Osteocyte (in vitro differentiated cells): ENCODE measurements around the gene ANKS1B. TPM values are rescaled to one million over a fixed set of nuclear protein-coding genes. Genes with fewer than 3 reads are reported as not detected.

Source experiments
- DNase-seq: peaks from one replicate; pipeline ENCODE4 v3.0.0; 2021; ENCODE audit warnings: mixed read lengths; ENCODE audit not compliant: unreplicated experiment; ENCODE audit errors: extremely low spot score
- H3K27ac Mint-ChIP-seq: one replicate; pipeline ENCODE4 v1.8.0; 2021; ENCODE audit warnings: mild to moderate bottlenecking, mixed read lengths; ENCODE audit not compliant: unreplicated experiment
- H3K27me3 Mint-ChIP-seq: one replicate; pipeline ENCODE4 v1.8.0; 2021; ENCODE audit warnings: mixed read lengths; ENCODE audit not compliant: unreplicated experiment
- H3K36me3 Mint-ChIP-seq: one replicate; pipeline ENCODE4 v1.8.0; 2021; ENCODE audit warnings: mixed read lengths; ENCODE audit not compliant: unreplicated experiment
- H3K4me1 Mint-ChIP-seq: one replicate; pipeline ENCODE4 v1.8.0; 2021; ENCODE audit warnings: mixed read lengths; ENCODE audit not compliant: unreplicated experiment
- H3K4me3 Mint-ChIP-seq: one replicate; pipeline ENCODE4 v1.8.0; 2021; ENCODE audit warnings: mild to moderate bottlenecking, moderate library complexity, mixed read lengths; ENCODE audit not compliant: unreplicated experiment
- H3K9me3 Mint-ChIP-seq: one replicate; pipeline ENCODE4 v1.8.0; 2021; ENCODE audit warnings: mixed read lengths; ENCODE audit not compliant: unreplicated experiment
- CTCF ChIP-seq: fragments of 200-600 bp; sonication (generic); IDR thresholded peaks from 2 replicates; pipeline ENCODE4 v1.5.0; 2021; ENCODE audit warnings: antibody characterized with exemption, mild to moderate bottlenecking, moderate library complexity
- total RNA-seq: library from RNA; stranded (reverse); gene quantifications from 2 replicates; pipeline ENCODE4 v1.2.1, GENCODE V29; 2021

ANKS1B gene
- total RNA-seq, 1 donor from 2014 or later, result 0.70 TPM

GRCh38 chr12:99282624-99283023 lies 702.1 kb downstream of the ANKS1B start:
- no peaks in the 10 kb centered on the region for H3K36me3 Mint-ChIP-seq
- H3K27me3 Mint-ChIP-seq, result no peaks in the 10 kb centered on the region
- no peaks in the 10 kb centered on the region for H3K4me1 Mint-ChIP-seq
- no peak overlapping the region for H3K4me3 Mint-ChIP-seq
- H3K9me3 Mint-ChIP-seq, result peaks cover 5% of the 10 kb centered on the region
- H3K27ac Mint-ChIP-seq, result no peak overlapping the region
- no peak for TF ChIP-seq CTCF
- no peak for DNase-seq

GRCh38 chr12:99282086-99282485 lies 702.6 kb downstream of the ANKS1B start:
- Mint-ChIP-seq H3K4me3 (no peak overlapping the region), H3K27me3 (no peaks in the 10 kb centered on the region), H3K36me3 (no peaks in the 10 kb centered on the region), H3K27ac (no peak overlapping the region), H3K4me1 (no peaks in the 10 kb centered on the region), H3K9me3 (no peaks in the 10 kb centered on the region)
- no peak for TF ChIP-seq CTCF
- no peak for DNase-seq

- no peak overlapping the region for H3K4me3 Mint-ChIP-seq
- H3K36me3 Mint-ChIP-seq, result no peaks in the 10 kb centered on the region
- no peaks in the 10 kb centered on the region for H3K4me1 Mint-ChIP-seq
- no peak overlapping the region for H3K27ac Mint-ChIP-seq
- TF ChIP-seq CTCF, result no peak
- H3K27me3 Mint-ChIP-seq, result no peaks in the 10 kb centered on the region
- no peaks in the 10 kb centered on the region for H3K9me3 Mint-ChIP-seq
- no peak for DNase-seq
Observed at GRCh38 chr12:99281277-99281676, 703.5 kb downstream of the ANKS1B start.

- no peak overlapping the region for H3K27ac Mint-ChIP-seq
- H3K9me3 Mint-ChIP-seq, result peaks cover 16% of the 10 kb centered on the region
- no peak overlapping the region for H3K4me3 Mint-ChIP-seq
- TF ChIP-seq CTCF, result no peak
- no peaks in the 10 kb centered on the region for H3K36me3 Mint-ChIP-seq
- no peak for DNase-seq
- H3K27me3 Mint-ChIP-seq, result no peaks in the 10 kb centered on the region
- no peaks in the 10 kb centered on the region for H3K4me1 Mint-ChIP-seq
Observed at GRCh38 chr12:99278899-99279298, 705.8 kb downstream of the ANKS1B start.

- Mint-ChIP-seq H3K4me3 (no peak overlapping the region), H3K27ac (no peak overlapping the region), H3K9me3 (peaks cover 17% of the 10 kb centered on the region), H3K4me1 (no peaks in the 10 kb centered on the region), H3K27me3 (no peaks in the 10 kb centered on the region), H3K36me3 (no peaks in the 10 kb centered on the region)
- DNase-seq, result no peak
- TF ChIP-seq CTCF, result no peak
Observed at GRCh38 chr12:99277591-99278379, 707.0 kb downstream of the ANKS1B start.
